Calu3 (cell line): ENCODE data around the gene GAL3ST3. TPM values are rescaled to one million over a fixed set of nuclear protein-coding genes. Genes with fewer than 3 reads are reported as not detected.

Experiments used
- BruUV-seq: library from RNA; stranded (reverse); fragments of 400-500 nt; replicated peaks from 2 replicates; lab custom pipeline; 2021; lab: Mats Ljungman, UMichigan
- CTCF ChIA-PET: fragments of 300-600 bp; sonication (Branson Sonifier 250); formaldehyde crosslinking; loops from one replicate; lab custom pipeline; 2022; ENCODE audit warnings: antibody characterized with exemption; lab: Charles Lee
- DNase-seq: peaks from one replicate; pipeline ENCODE4 v3.0.0; 2022
- H3K27ac Mint-ChIP-seq: one replicate; pipeline ENCODE4 v1.8.0; 2022; ENCODE audit warnings: mixed read lengths; ENCODE audit not compliant: unreplicated experiment
- H3K27me3 Mint-ChIP-seq: one replicate; pipeline ENCODE4 v1.8.0; 2022; ENCODE audit warnings: mixed read lengths; ENCODE audit not compliant: unreplicated experiment
- H3K36me3 Mint-ChIP-seq: one replicate; pipeline ENCODE4 v1.8.0; 2022; ENCODE audit warnings: mild to moderate bottlenecking, moderate library complexity, mixed read lengths; ENCODE audit not compliant: insufficient read depth, unreplicated experiment
- H3K4me1 Mint-ChIP-seq: one replicate; pipeline ENCODE4 v1.8.0; 2022; ENCODE audit warnings: mild to moderate bottlenecking, low read depth, mixed read lengths; ENCODE audit not compliant: unreplicated experiment
- H3K4me3 Mint-ChIP-seq: one replicate; pipeline ENCODE4 v1.8.0; 2022; ENCODE audit warnings: mild to moderate bottlenecking, low read depth, moderate library complexity, mixed read lengths; ENCODE audit not compliant: unreplicated experiment
- H3K9me3 Mint-ChIP-seq: one replicate; pipeline ENCODE4 v1.8.0; 2022; ENCODE audit warnings: low read depth, mixed read lengths; ENCODE audit not compliant: unreplicated experiment
- CTCF ChIP-seq: fragments of 200-600 bp; IDR thresholded peaks from one replicate; pipeline ENCODE4 v1.8.0; 2022; ENCODE audit warnings: antibody characterized with exemption; ENCODE audit not compliant: unreplicated experiment
- intact Hi-C: fragments of 100-400 bp; cut with micrococcal nuclease; formaldehyde crosslinking; loops from one replicate; pipeline ENCODE4 v1.10.0; 2022; ENCODE audit not compliant: unreplicated experiment
- total RNA-seq: library from RNA; stranded (reverse); gene quantifications from 2 replicates; pipeline ENCODE4 v1.2.3, GENCODE V29; 2022

Gene GAL3ST3
- total RNA-seq, 1 experiment from 2014 or later, result not detected

DNA sequence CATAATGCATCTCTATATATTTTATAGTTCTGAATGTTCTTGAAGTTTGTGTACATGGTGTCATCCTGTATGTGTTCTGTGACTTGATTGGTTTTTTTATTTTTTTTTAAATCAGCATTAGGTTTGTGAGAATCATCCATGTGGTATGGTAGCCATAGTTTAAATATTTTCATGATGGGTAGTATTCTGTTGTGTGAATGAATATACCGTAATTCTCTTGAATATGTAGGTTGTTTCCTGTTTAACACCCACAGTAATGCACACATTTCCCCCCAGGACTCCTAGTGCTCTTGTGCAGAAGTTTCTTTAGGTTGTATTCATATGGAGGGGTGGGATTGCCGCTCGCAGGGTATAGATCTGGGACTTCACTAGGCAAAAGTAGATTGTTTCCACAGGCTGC, 23.1 kb upstream of the GAL3ST3 start:
- Mint-ChIP-seq H3K27ac (no peak overlapping the region), H3K36me3 (peaks cover 40% of the 10 kb centered on the region), H3K4me3 (peak overlapping the region; percentile 77), H3K27me3 (no peaks in the 10 kb centered on the region), H3K9me3 (no peaks in the 10 kb centered on the region), H3K4me1 (peaks cover 35% of the 10 kb centered on the region)
- BruUV-seq, result TSS peak; percentile 18
- intact Hi-C loops, result no loop called here
- CTCF ChIA-PET, result no interaction called here
- no peak for TF ChIP-seq CTCF
- no peak for DNase-seq

DNA sequence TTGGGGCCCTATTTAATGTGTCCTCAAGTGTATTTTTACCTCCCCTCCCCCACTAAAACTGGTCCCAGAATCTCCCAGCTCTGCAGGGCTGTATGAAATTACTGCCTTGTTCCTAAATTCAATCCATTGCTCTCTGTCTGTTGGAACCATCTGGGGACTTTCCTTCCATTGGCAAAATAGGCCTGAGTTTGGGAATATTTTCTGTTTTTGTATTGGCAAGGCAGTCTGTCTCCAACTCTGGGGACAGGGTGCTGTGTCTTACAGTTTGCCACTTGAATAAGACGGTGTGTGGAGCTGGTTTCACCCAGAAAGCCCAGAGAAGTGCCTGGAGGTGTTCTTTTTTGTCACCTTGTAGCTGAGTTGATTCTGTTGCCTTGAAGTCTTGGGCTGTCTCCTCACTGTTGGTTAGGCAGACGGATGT, 22.4 kb upstream of the GAL3ST3 start:
- Mint-ChIP-seq H3K27me3 (no peaks in the 10 kb centered on the region), H3K4me1 (peaks cover 41% of the 10 kb centered on the region), H3K9me3 (no peaks in the 10 kb centered on the region), H3K27ac (peak overlapping the region; percentile 81), H3K4me3 (peak overlapping the region; percentile 77), H3K36me3 (peaks cover 47% of the 10 kb centered on the region)
- no peak for DNase-seq
- TF ChIP-seq CTCF, result no peak
- no TSS peak for BruUV-seq
- intact Hi-C loops, result no loop called here
- CTCF ChIA-PET, result interaction anchor here (0.5 to 1.1 kb wide), 4 partner anchors 13 to 86 kb away, joined by 3 to 7 read pairs (median 4); no protein-coding TSS in a partner anchor

- intact Hi-C loops, result no loop called here
- peak overlapping the region; percentile 77 for H3K4me3 Mint-ChIP-seq
- H3K4me1 Mint-ChIP-seq, result peaks cover 41% of the 10 kb centered on the region
- no peak for TF ChIP-seq CTCF
- no TSS peak for BruUV-seq
- DNase-seq, result peak; percentile 30
- H3K27ac Mint-ChIP-seq, result peak overlapping the region; percentile 81
- no peaks in the 10 kb centered on the region for H3K27me3 Mint-ChIP-seq
- CTCF ChIA-PET, result interaction anchor here (0.5 to 1.1 kb wide), 5 partner anchors 12 to 85 kb away, joined by 3 to 7 read pairs (median 4); no protein-coding TSS in a partner anchor
- no peaks in the 10 kb centered on the region for H3K9me3 Mint-ChIP-seq
- H3K36me3 Mint-ChIP-seq, result peaks cover 53% of the 10 kb centered on the region
Measured at GRCh38 chr11:66070604-66071380, 21.8 kb upstream of the GAL3ST3 start.

- Mint-ChIP-seq H3K4me3 (peak within 1 kb of the TSS; percentile 77), H3K9me3 (no peaks in the 10 kb centered on the region), H3K27me3 (no peaks in the 10 kb centered on the region), H3K4me1 (peaks cover 41% of the 10 kb centered on the region), H3K36me3 (peaks cover 59% of the 10 kb centered on the region), H3K27ac (peak within 1 kb of the TSS; percentile 81)
- intact Hi-C loops, result no loop called here
- no TSS peak for BruUV-seq
- CTCF ChIA-PET, result interaction anchor here (0.6 to 1.4 kb wide), 4 partner anchors 25 to 50 kb away, joined by 3 to 6 read pairs (median 4); no protein-coding TSS in a partner anchor
- DNase-seq, result peak; percentile 51
- TF ChIP-seq CTCF, result no peak
Measured at GRCh38 chr11:66069715-66070603, 21.0 kb upstream of the GAL3ST3 start, which contains the start of gene PACS1. PACS1 (plus strand) TSS chr11:66070272; CDS start chr11:66070487, 215 bp downstream.
